Stimulated activated naive CD8-positive, alpha-beta T cell treated with anti-CD3 and anti-CD28 coated beads, Interleukin-15, amount 100 ng/mL, for 72 hours (primary cell): Measurements from ENCODE around the gene BRICD5.
A peak's percentile ranks its signal among the peaks of the same experiment; 100 is the strongest.

Source experiments
- ATAC-seq: fragments of 150-1000 bp; cut with Tn5 transposase; 2 replicates; pipeline ENCODE4 v1.10.0; 2021; ENCODE audit warnings: mild to moderate bottlenecking, moderate library complexity
- DNase-seq, 2 donors: peaks; one replicate each; pipeline ENCODE4 v3.0.0; 2021 to 2022
- H3K27ac Mint-ChIP-seq, 2 donors: one replicate each; pipeline ENCODE4 v1.8.0; 2022; ENCODE audit warnings: mild to moderate bottlenecking in 2 of 2, mixed read lengths in 2 of 2, moderate library complexity in 2 of 2
- H3K27me3 Mint-ChIP-seq: one replicate; pipeline ENCODE4 v1.8.0; 2022; ENCODE audit warnings: mixed read lengths
- H3K4me1 Mint-ChIP-seq: one replicate; pipeline ENCODE4 v1.8.0; 2022; ENCODE audit warnings: mild to moderate bottlenecking, mixed read lengths
- H3K4me3 Mint-ChIP-seq, 2 donors: one replicate each; pipeline ENCODE4 v1.8.0; 2022; ENCODE audit warnings: mild to moderate bottlenecking in 2 of 2, mixed read lengths in 2 of 2, moderate library complexity in 1 of 2
- H3K9me3 Mint-ChIP-seq, 2 donors: one replicate each; pipeline ENCODE4 v1.8.0; 2022; ENCODE audit warnings: mixed read lengths in 2 of 2

The BRICD5 gene

DNA sequence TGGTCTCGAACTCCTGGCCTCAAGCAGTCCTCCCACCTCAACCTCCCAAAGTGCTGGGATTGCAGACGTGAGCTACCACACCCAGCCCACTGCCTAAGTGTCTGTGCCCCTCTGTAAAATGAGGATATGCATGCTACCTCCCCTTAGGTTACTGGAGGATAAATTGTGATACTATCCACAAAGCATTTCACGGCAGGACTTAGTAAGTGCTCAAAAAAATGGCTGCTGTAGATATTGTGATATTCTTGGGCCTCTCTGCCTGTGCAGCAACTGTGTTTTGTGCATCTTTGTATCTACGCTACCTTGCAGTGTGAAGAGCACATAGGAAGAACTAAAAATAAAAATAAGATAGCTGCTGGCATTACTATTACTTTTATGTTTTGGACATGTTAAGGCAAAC lies 12.4 kb downstream of the BRICD5 start:
- Mint-ChIP-seq H3K4me3 (no peak overlapping the region), H3K4me1 (peaks cover 13% of the 10 kb centered on the region), H3K27ac (no peak overlapping the region), H3K9me3 (no peaks in the 10 kb centered on the region), H3K27me3 (peaks cover 55% of the 10 kb centered on the region)
- DNase-seq, result no peak
- no peak for ATAC-seq

DNA sequence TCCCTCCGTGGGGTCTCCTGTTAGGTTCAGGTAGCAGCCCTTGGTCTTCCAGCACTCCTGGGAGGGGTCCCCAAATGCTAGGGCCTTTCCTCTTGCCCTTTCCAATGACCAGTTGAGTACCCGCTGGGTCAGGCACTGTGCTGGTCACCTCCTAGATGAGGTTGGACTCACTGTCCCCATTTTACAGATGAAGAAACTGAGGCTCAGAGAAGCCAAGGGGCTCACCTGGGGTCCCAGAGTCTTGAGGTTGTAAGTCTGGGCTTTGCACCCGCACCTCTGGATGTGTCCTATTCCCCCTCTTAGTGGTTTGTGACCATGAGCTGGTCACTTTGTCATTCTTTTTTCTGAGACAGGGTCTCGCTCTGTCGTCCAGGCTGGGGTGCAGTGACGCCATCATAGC lies 12.9 kb downstream of the BRICD5 start:
- Mint-ChIP-seq H3K27me3 (peaks cover 55% of the 10 kb centered on the region), H3K4me3 (peak overlapping the region in 1 of 2 donors; percentile 83), H3K9me3 (no peaks in the 10 kb centered on the region), H3K27ac (no peak overlapping the region), H3K4me1 (peaks cover 13% of the 10 kb centered on the region)
- DNase-seq, result no peak
- no peak for ATAC-seq

DNA sequence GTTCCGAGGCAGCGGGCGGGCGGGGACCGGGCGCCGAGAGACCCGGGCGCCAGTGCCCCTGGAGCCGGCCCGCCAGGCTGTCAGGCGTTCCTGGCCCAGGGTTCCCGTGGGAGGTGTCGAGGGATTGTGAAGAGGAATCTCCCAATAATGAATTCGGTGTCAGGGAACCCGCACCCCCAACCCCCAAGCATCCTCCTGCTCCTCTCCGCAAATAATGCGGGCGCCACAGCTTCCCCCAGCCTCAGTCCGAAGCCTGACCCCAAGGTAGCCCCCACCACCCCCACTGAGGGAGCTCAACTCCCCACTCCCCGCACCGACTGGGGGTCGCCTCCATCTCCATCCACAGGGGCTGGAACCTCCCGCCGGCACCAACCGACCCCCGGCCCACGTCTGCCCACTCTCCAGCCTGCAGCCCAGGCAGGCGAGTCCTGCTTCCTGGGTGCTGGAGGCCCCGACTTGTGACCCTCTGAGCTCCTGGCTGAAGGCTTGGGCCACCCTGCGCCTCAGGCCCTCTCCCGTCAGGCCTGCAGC lies 13.6 kb downstream of the BRICD5 start:
- H3K27ac Mint-ChIP-seq, result no peak overlapping the region
- H3K27me3 Mint-ChIP-seq, result peaks cover 55% of the 10 kb centered on the region
- H3K9me3 Mint-ChIP-seq, result no peaks in the 10 kb centered on the region
- peaks cover 13% of the 10 kb centered on the region for H3K4me1 Mint-ChIP-seq
- peak overlapping the region; percentile 50 to 83 for H3K4me3 Mint-ChIP-seq
- no peak for ATAC-seq
- no peak for DNase-seq

- Mint-ChIP-seq H3K4me3 (peak within 1 kb of the TSS; percentile 55 to 83), H3K4me1 (peaks cover 13% of the 10 kb centered on the region), H3K27ac (no peak within 1 kb of the TSS), H3K9me3 (no peaks in the 10 kb centered on the region), H3K27me3 (peaks cover 55% of the 10 kb centered on the region)
- no peak for DNase-seq
- peak; percentile 53 for ATAC-seq
Measured at GRCh38 chr16:2196162-2196980, 14.3 kb downstream of the BRICD5 start, which contains the start of gene CASKIN1. CASKIN1 (minus strand) TSS chr16:2196605; CDS start chr16:2196432, 173 bp downstream.

GRCh38 chr16:2195322-2196161 lies 15.1 kb downstream of the BRICD5 start:
- peaks cover 13% of the 10 kb centered on the region for H3K4me1 Mint-ChIP-seq
- no peak for DNase-seq
- no peaks in the 10 kb centered on the region for H3K9me3 Mint-ChIP-seq
- peak overlapping the region; percentile 29 to 78 for H3K4me3 Mint-ChIP-seq
- peaks cover 53% of the 10 kb centered on the region for H3K27me3 Mint-ChIP-seq
- H3K27ac Mint-ChIP-seq, result no peak overlapping the region
- ATAC-seq, result peak; percentile 39

DNA sequence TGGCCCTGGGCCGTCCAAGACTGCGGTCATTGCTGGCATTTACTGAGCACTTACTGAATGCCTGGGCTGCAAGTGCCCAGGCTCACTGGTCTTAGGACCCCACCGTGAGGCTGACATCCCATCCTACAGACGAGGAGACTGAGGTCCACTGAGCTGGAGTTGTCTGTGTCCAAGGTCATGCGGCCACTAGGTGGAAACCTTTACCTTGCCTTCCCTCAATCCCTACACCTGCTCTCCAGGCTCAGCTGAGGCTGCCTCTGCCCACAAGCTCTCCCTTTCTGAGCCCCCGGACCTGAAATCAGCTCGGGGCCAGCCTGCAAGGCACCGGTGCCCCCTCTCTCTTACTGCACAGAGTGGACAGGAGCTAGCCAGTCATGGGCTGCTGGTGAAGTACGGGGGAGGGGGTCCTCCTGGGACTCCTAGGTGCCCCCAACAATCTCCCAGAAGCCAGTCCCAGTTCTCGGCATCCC lies 15.8 kb downstream of the BRICD5 start:
- peaks cover 13% of the 10 kb centered on the region for H3K4me1 Mint-ChIP-seq
- no peak overlapping the region for H3K27ac Mint-ChIP-seq
- peak overlapping the region in 1 of 2 donors; percentile 78 for H3K4me3 Mint-ChIP-seq
- ATAC-seq (peak; percentile 78), DNase-seq (peak; percentile 54 to 65)
- no peaks in the 10 kb centered on the region for H3K9me3 Mint-ChIP-seq
- peaks cover 47% of the 10 kb centered on the region for H3K27me3 Mint-ChIP-seq

DNA sequence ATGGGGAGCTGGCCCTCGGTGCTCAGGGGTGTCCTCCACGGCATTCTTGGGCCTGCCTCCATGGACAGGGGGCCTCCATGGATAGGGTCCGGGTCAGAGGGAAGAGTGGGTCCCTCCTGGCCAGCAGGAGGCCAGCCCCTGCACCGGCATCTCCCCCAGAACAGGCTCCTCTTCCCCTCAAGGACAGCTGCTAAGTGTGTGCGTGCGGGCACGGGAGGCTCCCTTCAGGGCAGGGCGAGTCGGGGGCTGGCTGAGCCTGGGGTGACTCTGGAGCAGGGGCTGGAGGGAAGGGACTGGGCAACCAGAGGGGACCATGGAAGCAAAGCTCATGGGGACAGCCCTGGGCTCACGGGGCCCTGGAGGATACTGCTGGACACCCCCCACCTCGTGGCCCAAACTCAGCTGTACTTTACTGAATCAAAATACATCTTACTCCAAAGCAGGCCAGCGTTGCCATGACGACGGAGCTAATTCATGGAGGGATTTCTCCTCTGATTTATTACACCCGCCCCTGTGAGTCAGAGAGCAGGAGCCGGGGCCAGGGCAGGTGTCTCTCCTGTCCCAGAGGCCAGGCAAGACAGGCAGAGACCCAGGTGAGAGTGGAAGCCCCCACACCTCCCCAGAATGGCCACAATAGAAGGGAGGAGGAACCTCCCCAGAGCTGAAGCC lies 16.4 kb downstream of the BRICD5 start:
- no peak overlapping the region for H3K27ac Mint-ChIP-seq
- ATAC-seq, result no peak

DNA sequence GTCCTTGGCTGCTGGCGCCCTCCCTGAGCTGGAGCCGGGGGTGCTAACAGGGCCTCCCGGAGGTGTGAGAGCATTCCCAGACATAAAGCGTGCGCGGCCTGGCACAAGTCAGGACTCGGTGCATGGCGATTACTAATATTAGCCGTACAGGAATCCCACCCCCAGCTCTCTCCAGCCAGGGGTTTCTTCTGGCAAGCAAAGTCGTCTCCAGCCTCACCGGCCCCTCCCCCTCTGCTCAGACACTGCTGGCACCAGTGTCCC lies 19.3 kb downstream of the BRICD5 start:
- Mint-ChIP-seq H3K4me1 (peaks cover 13% of the 10 kb centered on the region), H3K9me3 (no peaks in the 10 kb centered on the region), H3K27ac (no peak overlapping the region), H3K4me3 (no peak overlapping the region), H3K27me3 (peaks cover 20% of the 10 kb centered on the region)
- ATAC-seq (no peak), DNase-seq (no peak)

More for the DNA sequence above, 16.4 kb downstream of the BRICD5 start:
- Mint-ChIP-seq H3K4me1 (peaks cover 13% of the 10 kb centered on the region), H3K9me3 (no peaks in the 10 kb centered on the region), H3K27me3 (peaks cover 44% of the 10 kb centered on the region), H3K4me3 (peak overlapping the region in 1 of 2 donors; percentile 78)
- no peak for DNase-seq

- peaks cover 18% of the 10 kb centered on the region for H3K27me3 Mint-ChIP-seq
- no peak overlapping the region for H3K27ac Mint-ChIP-seq
- H3K9me3 Mint-ChIP-seq, result no peaks in the 10 kb centered on the region
- H3K4me3 Mint-ChIP-seq, result no peak overlapping the region
- ATAC-seq, result no peak
- DNase-seq, result no peak
- H3K4me1 Mint-ChIP-seq, result peaks cover 13% of the 10 kb centered on the region
Measured at GRCh38 chr16:2190659-2191445, 19.8 kb downstream of the BRICD5 start.

DNA sequence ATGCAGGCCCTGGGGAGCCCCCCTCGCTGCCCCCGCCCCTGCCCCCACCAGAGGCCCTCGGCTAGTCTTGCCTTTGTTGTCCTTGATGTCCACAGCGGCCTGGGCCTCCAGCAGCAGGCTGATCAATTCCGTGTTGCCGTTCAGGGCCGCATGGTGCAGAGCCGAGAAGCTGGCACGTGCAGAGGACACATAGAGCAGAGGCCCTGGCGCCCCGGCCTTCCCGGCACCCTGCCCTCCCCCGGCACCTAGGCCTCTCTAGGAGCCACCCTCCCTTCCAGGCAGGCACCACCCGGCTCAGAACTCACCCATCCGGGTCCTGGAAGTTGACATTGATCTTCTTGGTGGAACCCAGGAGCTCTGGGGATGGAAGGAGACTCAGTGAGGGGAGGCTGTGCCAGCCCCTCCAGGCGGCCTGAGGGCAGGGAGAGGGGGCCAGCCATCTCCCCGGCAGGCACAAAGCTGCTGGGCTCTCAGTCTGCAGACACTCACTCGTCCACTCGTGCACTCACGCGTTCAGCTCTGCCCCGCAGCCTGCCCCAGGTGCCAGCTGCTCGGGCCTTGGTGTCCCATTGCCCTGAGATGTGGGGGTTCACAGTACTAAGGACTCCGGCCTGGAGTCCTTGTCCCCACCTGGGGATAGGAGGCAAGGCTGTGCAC lies 20.5 kb downstream of the BRICD5 start:
- Mint-ChIP-seq H3K4me3 (no peak overlapping the region), H3K9me3 (no peaks in the 10 kb centered on the region), H3K4me1 (peaks cover 7% of the 10 kb centered on the region), H3K27ac (no peak overlapping the region), H3K27me3 (peaks cover 10% of the 10 kb centered on the region)
- no peak for ATAC-seq
- DNase-seq, result no peak

GRCh38 chr16:2189252-2189893 lies 21.3 kb downstream of the BRICD5 start:
- no peak overlapping the region for H3K4me3 Mint-ChIP-seq
- no peaks in the 10 kb centered on the region for H3K4me1 Mint-ChIP-seq
- DNase-seq, result no peak
- ATAC-seq, result no peak
- no peak overlapping the region for H3K27ac Mint-ChIP-seq
- peaks cover 3% of the 10 kb centered on the region for H3K27me3 Mint-ChIP-seq
- H3K9me3 Mint-ChIP-seq, result no peaks in the 10 kb centered on the region

DNA sequence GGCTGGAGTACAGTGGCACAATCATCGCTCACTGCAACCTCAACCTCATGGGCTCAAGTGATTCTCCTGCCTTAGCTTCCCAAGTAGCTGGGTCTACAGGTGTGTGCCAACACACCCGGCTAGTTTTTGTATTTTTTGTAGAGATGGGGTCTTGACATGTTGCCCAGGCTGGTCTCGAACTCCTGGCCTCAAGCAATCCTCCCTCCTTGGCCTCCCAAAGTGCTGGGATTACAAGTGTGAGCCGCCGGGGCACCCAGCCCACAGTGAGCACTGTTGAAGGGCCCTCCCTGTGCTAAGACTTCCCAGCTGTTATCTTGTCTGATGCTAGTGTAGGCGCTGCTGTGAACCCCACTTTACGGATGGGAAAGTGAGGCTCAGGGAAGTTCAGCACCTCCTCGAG lies 22.3 kb downstream of the BRICD5 start:
- no peak overlapping the region for H3K27ac Mint-ChIP-seq
- no peak for DNase-seq
- H3K9me3 Mint-ChIP-seq, result no peaks in the 10 kb centered on the region
- no peak for ATAC-seq
- no peaks in the 10 kb centered on the region for H3K4me1 Mint-ChIP-seq
- no peak overlapping the region for H3K4me3 Mint-ChIP-seq
- H3K27me3 Mint-ChIP-seq, result no peaks in the 10 kb centered on the region

GRCh38 chr16:2187212-2187611 lies 23.5 kb downstream of the BRICD5 start:
- no peak overlapping the region for H3K4me3 Mint-ChIP-seq
- DNase-seq, result no peak
- ATAC-seq, result no peak
- H3K27ac Mint-ChIP-seq, result no peak overlapping the region
- H3K4me1 Mint-ChIP-seq, result no peaks in the 10 kb centered on the region
- no peaks in the 10 kb centered on the region for H3K9me3 Mint-ChIP-seq
- H3K27me3 Mint-ChIP-seq, result no peaks in the 10 kb centered on the region

DNA sequence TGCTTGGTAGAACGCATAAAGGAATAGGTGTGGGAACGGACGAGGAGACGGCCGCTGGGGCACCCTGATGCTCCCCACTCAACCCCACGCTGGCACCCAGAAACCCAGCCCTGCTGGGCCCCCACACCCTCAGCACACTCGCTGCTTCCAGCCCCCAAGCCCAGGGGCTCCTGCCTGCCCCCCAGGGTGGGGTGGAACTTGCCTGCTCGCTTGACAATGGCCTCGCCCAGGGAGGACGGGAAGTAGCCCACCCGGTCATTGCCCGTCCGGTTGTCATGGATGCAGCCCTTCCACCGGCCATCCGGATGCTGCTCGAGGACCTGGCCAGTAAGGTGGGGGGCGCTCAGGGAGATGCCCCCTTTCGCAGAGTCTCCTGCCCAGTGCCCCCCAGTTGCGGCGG lies 24.2 kb downstream of the BRICD5 start:
- no peak for DNase-seq
- Mint-ChIP-seq H3K4me1 (no peaks in the 10 kb centered on the region), H3K9me3 (no peaks in the 10 kb centered on the region), H3K27ac (no peak overlapping the region), H3K27me3 (no peaks in the 10 kb centered on the region), H3K4me3 (no peak overlapping the region)
- ATAC-seq, result no peak
